GM18909 (cell line): ENCODE measurements around the gene GEMIN4.
"Not testable (repeated sequence)": the region's sequence is repeated elsewhere in the genome, so short reads cannot be mapped to it uniquely, and the experiment has no call there.

Experiments used
- ATAC-seq: cut with Tn5 transposase; IDR thresholded peaks from one replicate; pipeline ENCODE4 v1.9.1; 2021; ENCODE audit warnings: mild to moderate bottlenecking; ENCODE audit not compliant: unreplicated experiment, poor library complexity

The GEMIN4 gene

GRCh38 chr17:705863-706262 lies 46.2 kb downstream of the GEMIN4 start:
- ATAC-seq: no peak

DNA sequence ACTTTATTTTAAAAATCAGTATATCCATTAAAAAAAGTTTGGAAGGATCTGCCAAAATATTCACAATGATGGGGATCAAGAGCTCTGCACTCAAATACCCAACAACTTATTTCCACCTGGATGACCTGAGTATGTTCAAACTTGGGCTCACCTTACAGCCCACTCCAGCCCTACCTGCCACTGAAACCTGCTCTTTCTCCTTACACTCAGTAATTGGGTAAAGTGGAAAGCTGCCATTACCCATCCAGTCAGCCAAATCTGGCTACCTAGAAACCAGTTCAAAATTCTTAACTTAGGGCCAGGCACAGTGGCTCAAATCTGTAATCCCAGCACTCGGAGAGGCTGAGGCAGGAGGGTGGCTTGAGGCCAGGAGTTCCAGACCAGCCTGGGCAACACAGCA lies 47.1 kb downstream of the GEMIN4 start:
- ATAC-seq: no peak

GRCh38 chr17:704111-704864 lies 47.8 kb downstream of the GEMIN4 start:
- ATAC-seq: no peak

DNA sequence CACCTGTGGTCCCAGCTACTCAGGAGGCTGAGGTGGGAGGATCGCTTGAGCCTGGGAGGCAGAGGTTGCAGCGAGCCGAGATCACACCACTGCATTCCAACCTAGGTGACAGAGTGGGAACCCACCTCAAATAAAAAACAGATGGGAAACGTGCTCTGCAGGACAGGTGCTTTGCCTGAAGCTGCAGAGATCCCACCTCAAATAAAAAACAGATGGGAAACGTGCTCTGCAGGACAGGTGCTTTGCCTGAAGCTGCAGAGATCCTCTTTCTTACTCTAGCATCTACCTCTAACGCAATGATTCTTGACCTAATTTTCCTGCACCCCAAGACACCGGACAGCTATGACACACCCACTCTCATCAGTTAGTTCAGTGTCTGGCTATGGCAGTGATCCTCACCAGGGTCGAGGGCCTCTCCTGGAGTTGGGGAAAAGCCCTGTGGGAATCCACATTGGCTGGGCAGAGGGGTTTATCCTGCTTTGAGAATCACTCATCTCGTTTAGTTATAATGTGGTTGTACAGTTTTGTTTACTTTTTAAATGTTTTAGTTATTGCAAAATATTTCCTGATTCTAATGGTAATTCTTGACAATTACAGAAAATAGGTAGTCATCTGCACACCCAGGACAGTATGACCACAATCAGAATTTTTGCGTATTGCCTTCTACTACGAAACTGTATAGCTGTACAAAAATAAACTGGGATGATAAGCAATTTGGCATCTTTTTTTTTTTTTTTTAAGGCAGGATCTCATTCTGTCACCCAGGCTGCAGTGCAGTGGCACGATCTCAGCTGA lies 48.8 kb downstream of the GEMIN4 start:
- ATAC-seq: no peak

DNA sequence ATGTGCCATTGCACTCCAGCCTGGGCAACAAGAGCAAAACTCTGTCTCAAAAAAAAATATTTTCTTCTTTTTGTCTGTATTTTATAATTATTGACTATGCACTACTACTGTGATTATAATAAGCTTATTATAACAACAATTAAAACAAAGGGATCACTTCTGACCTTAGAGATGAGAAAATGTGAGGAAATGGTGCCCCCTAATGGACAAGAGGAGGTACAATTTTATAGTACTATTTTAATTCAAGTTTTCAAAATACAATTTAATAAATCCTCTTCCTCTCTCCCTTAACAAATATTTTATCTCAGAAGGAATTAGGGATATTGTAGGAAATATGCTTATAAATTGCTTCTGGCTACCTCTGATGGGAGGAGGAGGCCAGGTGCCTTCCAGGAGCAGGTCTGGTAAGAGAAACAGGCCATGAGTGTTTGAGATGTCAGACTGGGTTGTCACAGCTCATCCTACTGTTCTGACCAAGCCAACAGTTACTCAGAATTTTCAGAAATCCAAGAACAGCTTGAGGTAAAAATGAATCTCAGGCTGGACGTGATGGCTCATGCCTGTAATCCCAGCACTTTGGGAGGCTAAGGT lies 51.5 kb downstream of the GEMIN4 start:
- ATAC-seq: no peak

DNA sequence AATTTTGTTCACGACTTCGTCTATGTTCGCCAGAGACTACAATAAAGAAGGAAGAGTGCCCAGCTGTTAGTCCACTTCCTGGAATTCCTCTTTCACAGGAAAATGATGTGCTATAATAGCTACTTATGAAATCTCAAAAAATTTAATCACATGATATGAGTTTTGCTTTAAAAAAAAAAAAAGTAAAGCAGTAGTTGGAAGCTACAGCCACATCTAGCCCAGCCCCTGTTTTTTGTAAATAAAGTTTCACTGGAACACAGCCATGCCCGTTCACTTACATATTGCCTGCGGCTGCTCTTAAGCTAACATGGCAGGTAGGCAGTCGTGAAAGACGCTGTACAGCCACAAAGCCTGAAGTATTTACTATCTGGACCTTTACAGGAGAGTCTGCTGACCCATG lies 52.7 kb downstream of the GEMIN4 start:
- no peak for ATAC-seq

GRCh38 chr17:698096-698495 lies 54.0 kb downstream of the GEMIN4 start:
- not testable (repeated sequence) for ATAC-seq

DNA sequence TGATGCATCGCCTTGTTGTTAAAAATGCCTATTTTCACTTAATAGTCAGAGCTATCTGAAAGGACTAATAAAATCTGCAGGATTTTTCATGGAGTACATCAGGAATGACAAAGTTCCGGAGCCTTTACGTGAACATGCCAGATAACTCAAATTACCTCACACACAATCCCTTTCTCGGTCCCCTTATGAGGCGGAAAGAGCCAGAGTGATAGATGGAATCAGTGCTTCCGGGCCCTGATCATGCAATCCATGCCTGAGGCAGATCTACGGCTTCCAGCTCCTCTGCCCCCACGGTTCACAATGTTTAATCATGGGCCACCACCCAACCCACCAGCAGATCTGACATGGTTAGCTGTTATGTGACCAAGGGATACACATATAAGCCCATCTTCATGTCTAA lies 54.4 kb downstream of the GEMIN4 start:
- no peak for ATAC-seq

- no peak for ATAC-seq
Measured at GRCh38 chr17:696369-696768, 55.7 kb downstream of the GEMIN4 start.
